ENCODE measurements around the gene TRMO. TPM values are rescaled to one million over a fixed set of nuclear protein-coding genes. Genes with fewer than 3 reads are reported as not detected.

Gene TRMO
- total and polyA plus RNA-seq, 7 donors = 7.8 to 27.8 (median 24.8) TPM

- Histone ChIP-seq H3K4me3 (no peak overlapping the region), H3K9me3 (peaks cover 0 to 8% (median 4%) of the 10 kb centered on the region in 4 donors), H3K27ac (no peak overlapping the region), H3K36me3 (no peaks in the 10 kb centered on the region), H3K27me3 (peaks cover 3 to 52% (median 12%) of the 10 kb centered on the region in 3 donors), H3K4me1 (no peaks in the 10 kb centered on the region)
- DNase-seq = no peak
- TF ChIP-seq CTCF (IDR thresholded peaks at IDR 0.05) = no peak
- TF ChIP-seq POLR2AphosphoS5 (IDR thresholded peaks at IDR 0.05) = no peak
- no peak for TF ChIP-seq POLR2A (IDR thresholded peaks at IDR 0.05)
- no peak for TF ChIP-seq EP300 (IDR thresholded peaks at IDR 0.05)
- 100% methylated on average over 1 of the region's 1 CpG for WGBS, 2 donors
- intact Hi-C loops (cut with DNase I) = no loop called here
Measured at GRCh38 chr9:97866300-97866699, 56.0 kb downstream of the TRMO start.

- H3K27me3 ChIP-seq = peaks cover 9 to 71% (median 31%) of the 10 kb centered on the region in 3 donors
- no peaks in the 10 kb centered on the region for H3K4me1 ChIP-seq
- H3K36me3 ChIP-seq = no peaks in the 10 kb centered on the region
- no peak for TF ChIP-seq EP300 (IDR thresholded peaks at IDR 0.05)
- no peak for TF ChIP-seq CTCF (IDR thresholded peaks at IDR 0.05)
- TF ChIP-seq POLR2AphosphoS5 (IDR thresholded peaks at IDR 0.05) = no peak
- no peak for TF ChIP-seq POLR2A (IDR thresholded peaks at IDR 0.05)
- DNase-seq = no peak
- H3K4me3 ChIP-seq = no peak overlapping the region
- WGBS, 2 donors = 73 to 83% methylated on average over 1 of the region's 1 CpG
- H3K27ac ChIP-seq = no peak overlapping the region
- intact Hi-C loops (cut with DNase I) = no loop called here
- H3K9me3 ChIP-seq = peaks cover 0 to 8% (median 4%) of the 10 kb centered on the region in 4 donors
Measured at GRCh38 chr9:97864396-97864795, 57.9 kb downstream of the TRMO start.

GRCh38 chr9:97863314-97863713 is 59.0 kb downstream of the TRMO start:
- DNase-seq = no peak
- intact Hi-C loops (cut with DNase I) = no loop called here
- peaks cover 0 to 8% (median 4%) of the 10 kb centered on the region in 4 donors for H3K9me3 ChIP-seq
- H3K4me3 ChIP-seq = no peak overlapping the region
- H3K27me3 ChIP-seq = peaks cover 9 to 82% (median 37%) of the 10 kb centered on the region in 3 donors
- TF ChIP-seq POLR2A (IDR thresholded peaks at IDR 0.05) (no peak), EP300 (IDR thresholded peaks at IDR 0.05) (no peak), POLR2AphosphoS5 (IDR thresholded peaks at IDR 0.05) (no peak), CTCF (IDR thresholded peaks at IDR 0.05) (no peak)
- WGBS, 2 donors = 76 to 81% methylated on average over 7 of the region's 7 CpGs
- H3K4me1 ChIP-seq = peaks cover 0 to under 1% (median 0%) of the 10 kb centered on the region in 4 donors
- no peak overlapping the region for H3K27ac ChIP-seq
- no peaks in the 10 kb centered on the region for H3K36me3 ChIP-seq

- Histone ChIP-seq H3K27me3 (peaks cover 25 to 99% (median 58%) of the 10 kb centered on the region in 3 donors), H3K27ac (no peak overlapping the region), H3K36me3 (no peaks in the 10 kb centered on the region), H3K9me3 (peaks cover 0 to 4% (median 1%) of the 10 kb centered on the region in 4 donors), H3K4me1 (peaks cover 0 to 12% (median 0%) of the 10 kb centered on the region in 4 donors), H3K4me3 (no peak overlapping the region)
- intact Hi-C loops (cut with DNase I) = no loop called here
- WGBS, 2 donors = 80 to 87% methylated on average over 5 of the region's 5 CpGs
- no peak for DNase-seq
- no peak for TF ChIP-seq POLR2A (IDR thresholded peaks at IDR 0.05)
Measured at GRCh38 chr9:97861148-97861475, 61.2 kb downstream of the TRMO start.

GRCh38 chr9:97860451-97861147 is 61.7 kb downstream of the TRMO start:
- no peak overlapping the region for H3K4me3 ChIP-seq
- H3K27me3 ChIP-seq = peaks cover 29 to 99% (median 63%) of the 10 kb centered on the region in 3 donors
- intact Hi-C loops (cut with DNase I) = no loop called here
- WGBS, 2 donors = 47 to 67% methylated on average over 10 of the region's 10 CpGs
- no peaks in the 10 kb centered on the region for H3K36me3 ChIP-seq
- TF ChIP-seq POLR2A (IDR thresholded peaks at IDR 0.05) = no peak
- no peak for TF ChIP-seq POLR2AphosphoS5 (IDR thresholded peaks at IDR 0.05)
- no peak for TF ChIP-seq CTCF (IDR thresholded peaks at IDR 0.05)
- no peak for TF ChIP-seq EP300 (IDR thresholded peaks at IDR 0.05)
- no peaks in the 10 kb centered on the region for H3K9me3 ChIP-seq
- peaks cover 0 to 12% (median 0%) of the 10 kb centered on the region in 4 donors for H3K4me1 ChIP-seq
- no peak overlapping the region for H3K27ac ChIP-seq
- no peak for DNase-seq
